T-helper 1 cell treated with Interleukin-12 subunit alpha and Interleukin-12 subunit beta and Interleukin-4 antibody, amounts not matched to agents 30 μg/mL and 1 μg/mL, for 36 hours (primary cell): ENCODE measurements around the gene RAB41.

ENCODE experiments used
- H3K27ac Mint-ChIP-seq: one replicate; pipeline ENCODE4 v1.8.0; 2021; ENCODE audit warnings: mild to moderate bottlenecking, mixed read lengths
- H3K27me3 Mint-ChIP-seq: one replicate; pipeline ENCODE4 v1.8.0; 2021; ENCODE audit warnings: low read depth, mixed read lengths
- H3K36me3 Mint-ChIP-seq: one replicate; pipeline ENCODE4 v1.8.0; 2021; ENCODE audit warnings: low read depth, mixed read lengths
- H3K4me1 Mint-ChIP-seq: one replicate; pipeline ENCODE4 v1.8.0; 2021; ENCODE audit warnings: low read depth, mixed read lengths
- H3K4me3 Mint-ChIP-seq: one replicate; pipeline ENCODE4 v1.8.0; 2021; ENCODE audit warnings: mild to moderate bottlenecking, moderate library complexity, mixed read lengths
- H3K9me3 Mint-ChIP-seq: one replicate; pipeline ENCODE4 v1.8.0; 2021; ENCODE audit warnings: mixed read lengths

RAB41 gene

GRCh38 chrX:70332600-70332999, 50.6 kb downstream of the RAB41 start:
- peaks cover 25% of the 10 kb centered on the region for H3K36me3 Mint-ChIP-seq
- H3K4me1 Mint-ChIP-seq, result peaks cover 9% of the 10 kb centered on the region
- no peak overlapping the region for H3K27ac Mint-ChIP-seq
- no peak overlapping the region for H3K4me3 Mint-ChIP-seq
- H3K9me3 Mint-ChIP-seq, result no peaks in the 10 kb centered on the region
- no peaks in the 10 kb centered on the region for H3K27me3 Mint-ChIP-seq
